ENCODE results near the gene NAV1.

DNA sequence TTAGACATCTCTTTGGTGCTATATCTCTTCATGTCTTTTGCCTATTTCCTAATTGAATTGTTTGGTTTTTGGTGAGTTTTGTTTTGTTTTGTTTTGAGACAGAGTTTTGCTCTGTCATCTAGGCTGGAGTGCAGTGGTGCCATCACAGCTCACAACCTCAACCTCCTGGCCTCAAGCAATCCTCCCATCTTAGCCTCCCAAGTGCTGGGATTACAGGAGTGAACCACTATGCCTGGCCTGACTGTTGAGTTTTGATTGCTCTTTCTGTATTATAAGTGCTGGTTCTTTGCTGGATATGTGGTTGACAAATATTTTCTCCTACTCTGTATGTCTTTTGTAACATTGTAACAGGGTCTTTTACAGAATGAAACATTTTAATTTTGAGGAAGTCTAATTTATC is 38.0 kb downstream of the NAV1 start:
- TF ChIP-seq, protein P1, sequence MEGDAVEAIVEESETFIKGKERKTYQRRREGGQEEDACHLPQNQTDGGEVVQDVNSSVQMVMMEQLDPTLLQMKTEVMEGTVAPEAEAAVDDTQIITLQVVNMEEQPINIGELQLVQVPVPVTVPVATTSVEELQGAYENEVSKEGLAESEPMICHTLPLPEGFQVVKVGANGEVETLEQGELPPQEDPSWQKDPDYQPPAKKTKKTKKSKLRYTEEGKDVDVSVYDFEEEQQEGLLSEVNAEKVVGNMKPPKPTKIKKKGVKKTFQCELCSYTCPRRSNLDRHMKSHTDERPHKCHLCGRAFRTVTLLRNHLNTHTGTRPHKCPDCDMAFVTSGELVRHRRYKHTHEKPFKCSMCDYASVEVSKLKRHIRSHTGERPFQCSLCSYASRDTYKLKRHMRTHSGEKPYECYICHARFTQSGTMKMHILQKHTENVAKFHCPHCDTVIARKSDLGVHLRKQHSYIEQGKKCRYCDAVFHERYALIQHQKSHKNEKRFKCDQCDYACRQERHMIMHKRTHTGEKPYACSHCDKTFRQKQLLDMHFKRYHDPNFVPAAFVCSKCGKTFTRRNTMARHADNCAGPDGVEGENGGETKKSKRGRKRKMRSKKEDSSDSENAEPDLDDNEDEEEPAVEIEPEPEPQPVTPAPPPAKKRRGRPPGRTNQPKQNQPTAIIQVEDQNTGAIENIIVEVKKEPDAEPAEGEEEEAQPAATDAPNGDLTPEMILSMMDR (optimal IDR thresholded peaks at IDR 0.05 in 1 of 3, IDR thresholded peaks at IDR 0.05 in 1 of 3, conservative IDR thresholded peaks at IDR 0.05 in 1 of 3; ENCODE audit: extremely low read depth in 1 of 3, insufficient read depth in 2 of 3, low read length in 3 of 3) = no peak
- TF ChIP-seq EZH2 (IDR thresholded peaks at IDR 0.05; ENCODE audit: low read length) = no peak
